HG03108 (cell line): ENCODE data around the gene GMPR.
"Not testable (repeated sequence)": the region's sequence is repeated elsewhere in the genome, so short reads cannot be mapped to it uniquely, and the experiment has no call there.

Experiments
- ATAC-seq: cut with Tn5 transposase; IDR thresholded peaks from one replicate; pipeline ENCODE4 v1.9.1; 2021; ENCODE audit warnings: moderate library complexity; ENCODE audit not compliant: unreplicated experiment

Gene GMPR

DNA sequence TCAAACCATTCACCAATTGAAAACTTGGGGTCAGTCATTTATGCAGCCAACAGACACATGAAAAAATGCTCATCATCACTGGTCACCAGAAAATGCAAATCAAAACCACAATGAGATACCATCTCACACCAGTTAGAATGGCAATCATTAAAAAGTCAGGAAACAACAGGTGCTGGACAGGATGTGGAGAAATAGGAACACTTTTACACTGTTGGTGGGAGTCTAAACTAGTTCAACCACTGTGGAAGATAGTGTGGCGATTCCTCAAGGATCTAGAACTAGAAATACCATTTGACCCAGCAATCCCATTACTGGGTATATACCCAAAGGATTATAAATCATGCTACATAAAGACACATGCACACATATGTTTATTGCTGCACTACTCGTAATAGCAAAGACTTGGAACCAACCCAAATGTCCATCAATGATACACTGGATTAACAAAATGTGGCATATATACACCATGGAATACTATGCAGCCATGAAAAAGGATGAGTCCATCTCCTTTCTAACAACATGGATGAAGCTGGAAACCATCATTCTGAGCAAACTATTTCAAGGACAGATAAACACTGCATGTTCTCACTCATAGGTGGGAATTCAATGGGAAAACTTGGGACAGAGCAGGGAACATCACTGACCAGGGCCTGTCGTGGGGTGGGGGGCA is 13.2 kb upstream of the GMPR start:
- ATAC-seq = not testable (repeated sequence)

GRCh38 chr6:16226117-16227047 is 12.0 kb upstream of the GMPR start:
- ATAC-seq = not testable (repeated sequence)

DNA sequence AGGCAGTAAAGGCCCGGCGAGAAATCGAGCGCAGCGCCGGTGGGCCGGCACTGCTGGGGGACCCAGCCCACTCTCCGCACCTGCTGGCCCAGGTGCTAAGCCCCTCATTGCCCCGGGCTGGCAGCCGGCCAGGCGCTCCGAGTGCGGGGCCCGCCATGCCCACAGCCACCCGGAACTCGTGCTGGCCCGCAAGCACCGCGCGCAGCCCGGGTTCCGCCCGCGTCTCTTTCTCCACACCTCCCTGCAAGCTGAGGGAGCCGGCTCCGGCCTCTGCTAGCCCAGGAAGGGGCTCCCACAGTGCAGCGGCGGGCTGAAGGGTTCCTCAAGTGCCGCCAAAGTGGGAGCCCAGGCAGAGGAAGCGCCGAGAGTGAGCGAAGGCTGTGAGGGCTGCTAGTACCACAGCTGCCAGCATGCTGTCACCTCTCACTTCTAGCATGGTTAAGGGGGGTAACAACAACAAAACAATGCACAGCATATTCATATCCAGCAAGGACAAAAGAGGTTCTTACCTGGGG is 11.3 kb upstream of the GMPR start:
- no peak for ATAC-seq

DNA sequence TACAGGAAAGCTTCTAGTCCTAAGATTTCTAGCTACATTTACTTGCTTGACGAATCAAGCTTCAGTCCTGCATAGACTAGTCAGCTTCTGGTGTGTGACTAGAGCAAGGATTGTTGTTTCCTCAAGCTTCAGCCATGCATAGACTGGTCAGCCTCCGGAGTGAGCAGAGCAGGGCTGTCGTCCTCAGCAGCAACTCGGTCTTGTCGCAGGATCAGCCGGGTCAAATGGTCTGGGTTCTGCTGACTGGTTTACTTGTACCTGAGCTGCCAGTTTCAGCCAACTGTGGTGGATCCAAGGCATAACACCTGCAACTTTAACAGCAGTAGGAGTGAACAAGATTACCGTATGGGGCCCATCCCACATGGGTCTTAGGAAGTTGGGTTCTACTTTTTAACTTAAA is 10.8 kb upstream of the GMPR start:
- ATAC-seq = no peak

- no peak for ATAC-seq
Observed at GRCh38 chr6:16228043-16228442, 10.3 kb upstream of the GMPR start.

- ATAC-seq = no peak
Observed at GRCh38 chr6:16228709-16229665, 9.4 kb upstream of the GMPR start.

DNA sequence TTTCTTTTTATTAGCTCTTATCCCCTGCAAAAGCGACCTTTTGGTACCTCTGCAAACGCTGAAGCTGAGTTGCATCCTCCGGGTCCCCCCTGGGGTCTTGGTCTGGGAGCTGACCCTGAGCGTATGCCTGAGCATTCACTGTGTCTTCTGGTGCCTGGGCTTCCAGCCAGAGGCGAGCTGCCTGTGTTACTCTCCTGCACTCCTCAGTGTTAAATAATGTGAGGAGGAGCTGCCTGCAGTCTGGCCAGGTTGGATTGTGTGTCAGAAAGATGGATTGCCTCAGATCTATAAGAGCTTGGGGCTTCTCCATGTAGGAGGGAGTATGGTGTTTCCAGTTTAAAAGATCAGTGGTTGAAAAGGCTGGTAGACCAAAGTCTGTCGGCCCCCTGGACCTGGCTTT is 8.7 kb upstream of the GMPR start:
- ATAC-seq = no peak

DNA sequence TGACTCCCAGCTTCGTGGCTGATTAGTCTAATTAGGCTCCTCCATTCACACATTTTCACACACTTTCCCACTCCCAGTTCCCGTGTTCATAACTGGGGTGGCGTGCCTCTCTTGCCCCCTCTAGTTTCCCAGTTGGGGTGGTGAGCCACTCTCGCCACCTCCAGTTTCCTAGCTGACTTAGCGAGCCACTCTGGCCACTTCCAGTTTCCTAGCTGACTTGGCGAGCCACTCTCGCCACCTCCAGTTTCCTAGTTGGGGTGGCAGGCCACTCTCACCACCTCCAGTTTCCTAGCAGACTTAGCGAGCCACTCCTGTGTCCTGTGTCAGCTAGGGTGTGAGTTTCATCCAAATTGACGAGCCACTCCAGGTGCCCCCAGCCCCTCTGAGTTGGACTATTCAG is 7.4 kb upstream of the GMPR start:
- no peak for ATAC-seq

- no peak for ATAC-seq
Observed at GRCh38 chr6:16232086-16232485, 6.3 kb upstream of the GMPR start.

GRCh38 chr6:16236009-16236501 is 2.3 kb upstream of the GMPR start:
- no peak for ATAC-seq

- ATAC-seq = peak; percentile 37
Observed at GRCh38 chr6:16236631-16237199, 1.7 kb upstream of the GMPR start.

DNA sequence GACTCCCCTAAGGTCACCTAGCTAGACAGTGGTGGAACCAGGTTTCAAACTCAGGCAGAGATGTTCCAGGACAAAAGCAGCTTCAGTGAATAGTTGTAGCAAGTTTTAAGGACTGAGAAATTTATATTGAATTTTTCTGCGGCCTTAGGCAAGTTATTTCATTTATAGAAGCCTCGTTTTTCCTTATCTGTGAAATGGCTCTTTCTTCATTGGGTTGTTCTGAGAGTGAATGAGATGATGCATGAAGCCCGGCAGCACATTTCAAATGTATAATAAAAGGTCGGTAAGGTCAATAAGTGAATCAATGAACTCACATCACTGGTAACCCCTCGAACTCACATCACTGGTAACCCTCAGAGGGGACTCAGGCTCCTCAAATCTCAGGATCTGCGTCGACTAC is 1.1 kb upstream of the GMPR start:
- ATAC-seq = no peak

DNA sequence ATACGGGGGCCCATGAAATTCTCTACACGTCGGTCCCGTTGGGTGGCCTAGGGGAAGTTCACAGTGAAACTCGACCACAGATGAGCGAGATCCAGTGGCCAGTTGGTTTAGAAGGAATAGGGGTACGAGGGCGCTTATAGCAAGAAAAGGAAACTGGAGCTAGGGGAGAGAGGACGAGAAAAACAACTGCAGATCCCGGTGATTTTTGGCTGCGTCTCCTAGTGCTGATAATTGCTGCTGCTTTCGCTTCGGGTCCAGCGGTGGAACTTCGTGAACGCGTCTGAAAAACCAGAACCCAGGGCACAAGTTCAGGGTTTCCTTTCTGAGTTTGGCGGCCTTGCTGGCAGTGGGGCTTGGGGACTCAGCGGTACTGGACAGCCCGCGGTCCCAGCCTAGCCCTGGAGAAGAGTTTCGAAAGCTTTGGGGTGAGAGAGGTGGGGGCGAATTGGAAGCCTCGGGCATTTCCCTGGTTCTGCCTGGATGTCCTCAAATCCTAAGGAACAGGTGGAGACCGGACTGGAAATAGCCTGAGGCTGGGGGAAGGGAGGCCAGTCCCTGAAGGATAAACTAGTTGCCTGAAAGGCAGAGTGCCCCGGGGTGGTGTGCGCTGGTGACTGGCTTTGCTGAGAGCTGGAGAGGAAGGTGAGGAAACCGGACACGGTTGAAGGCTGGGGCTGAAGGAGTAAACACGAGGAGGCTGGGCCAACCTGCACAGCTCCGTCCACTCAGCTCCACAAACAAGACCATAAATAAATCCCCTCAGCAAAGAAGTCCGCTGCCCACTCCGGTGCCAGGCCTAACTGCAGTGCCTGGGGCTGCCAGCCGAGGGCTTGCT is 793 bp downstream of the GMPR start:
- ATAC-seq = no peak

DNA sequence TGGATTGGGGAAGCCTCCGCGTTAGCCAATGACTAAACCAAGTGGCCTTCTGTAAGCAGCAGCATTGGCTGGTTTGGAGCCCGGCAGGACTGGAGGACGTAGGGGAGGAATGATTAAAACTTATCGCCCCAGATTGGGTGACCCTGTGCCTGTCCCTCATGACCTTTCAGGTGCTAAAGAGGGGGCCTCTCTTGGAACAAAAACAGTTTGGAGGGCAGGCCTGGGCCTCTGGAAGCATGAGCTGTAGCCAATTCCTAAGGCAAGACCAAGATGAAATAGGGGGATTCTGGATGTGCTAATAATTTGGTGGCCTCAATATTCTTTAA is 1.4 kb downstream of the GMPR start:
- ATAC-seq = no peak

GRCh38 chr6:16240589-16241320 is 2.4 kb downstream of the GMPR start:
- no peak for ATAC-seq

DNA sequence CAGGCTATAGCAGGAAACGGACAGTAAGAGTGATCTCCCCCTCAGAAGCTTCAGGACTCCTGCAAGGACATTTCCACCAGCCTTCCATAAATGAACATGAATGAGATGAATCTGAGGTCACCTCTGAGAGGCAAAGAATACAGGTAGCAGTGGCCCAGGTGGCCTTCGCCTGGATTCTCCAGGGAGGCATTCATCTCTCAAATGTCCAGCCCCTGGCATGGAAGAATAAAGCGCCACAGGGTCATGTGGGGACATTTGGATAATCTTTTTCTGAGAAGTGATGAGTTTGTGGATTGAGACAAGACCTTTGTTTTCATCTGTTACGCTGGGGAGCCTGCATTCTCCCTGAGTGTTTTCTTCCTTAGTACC is 2.9 kb downstream of the GMPR start:
- ATAC-seq = no peak

DNA sequence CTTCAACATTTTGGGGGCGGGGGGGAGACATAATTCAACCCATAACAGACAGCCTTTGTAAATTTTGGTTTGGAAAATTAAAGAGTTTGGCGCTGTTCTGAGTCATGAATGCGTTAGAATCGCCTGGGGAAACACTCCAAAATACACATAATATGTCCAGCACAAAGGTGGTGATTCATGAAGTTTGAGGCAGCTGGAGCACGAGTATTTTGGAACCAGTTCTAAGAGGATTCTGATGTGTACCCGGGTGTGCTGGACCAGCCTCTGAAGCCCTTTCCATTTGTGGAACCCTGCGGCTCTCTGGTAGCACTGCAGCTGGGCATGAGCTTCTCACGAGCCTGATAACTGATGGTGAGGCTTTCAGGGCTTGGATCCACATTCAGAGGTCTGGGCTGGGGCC is 4.7 kb downstream of the GMPR start:
- ATAC-seq = no peak

- no peak for ATAC-seq
Observed at GRCh38 chr6:16243664-16244063, 5.3 kb downstream of the GMPR start.

DNA sequence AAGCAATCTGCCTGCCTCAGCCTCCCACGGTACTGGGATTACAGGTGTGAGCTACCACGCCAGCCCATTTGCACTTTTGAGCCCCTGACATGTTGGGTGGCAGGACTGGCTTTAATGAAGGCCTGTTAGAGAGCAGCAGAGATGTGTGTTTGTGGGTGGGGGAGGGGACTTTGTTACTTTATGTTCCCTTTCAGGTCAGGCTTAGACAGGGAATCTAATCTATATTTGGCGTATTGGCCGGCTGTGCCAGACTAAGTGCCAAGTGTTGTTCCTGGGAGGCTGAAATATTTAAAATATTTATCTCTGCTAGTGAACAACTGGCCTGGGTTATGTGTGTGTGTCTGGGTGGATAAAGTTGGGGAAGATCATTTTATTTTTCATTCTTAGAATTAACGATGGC is 6.1 kb downstream of the GMPR start:
- no peak for ATAC-seq
